ENCODE data around the gene TM4SF1.

The TM4SF1 gene

GRCh38 chr3:149319750-149320149 is 57.7 kb downstream of the TM4SF1 start:
- H3K9ac ChIP-seq (ENCODE audit: low read length) = no peak overlapping the region
- TF ChIP-seq EZH2phosphoT487 (IDR thresholded peaks at IDR 0.05; ENCODE audit: low read length) (no peak), EZH2 (optimal IDR thresholded peaks at IDR 0.05; ENCODE audit: low read depth, low read length) (no peak)
- TF ChIP-seq, protein P1, sequence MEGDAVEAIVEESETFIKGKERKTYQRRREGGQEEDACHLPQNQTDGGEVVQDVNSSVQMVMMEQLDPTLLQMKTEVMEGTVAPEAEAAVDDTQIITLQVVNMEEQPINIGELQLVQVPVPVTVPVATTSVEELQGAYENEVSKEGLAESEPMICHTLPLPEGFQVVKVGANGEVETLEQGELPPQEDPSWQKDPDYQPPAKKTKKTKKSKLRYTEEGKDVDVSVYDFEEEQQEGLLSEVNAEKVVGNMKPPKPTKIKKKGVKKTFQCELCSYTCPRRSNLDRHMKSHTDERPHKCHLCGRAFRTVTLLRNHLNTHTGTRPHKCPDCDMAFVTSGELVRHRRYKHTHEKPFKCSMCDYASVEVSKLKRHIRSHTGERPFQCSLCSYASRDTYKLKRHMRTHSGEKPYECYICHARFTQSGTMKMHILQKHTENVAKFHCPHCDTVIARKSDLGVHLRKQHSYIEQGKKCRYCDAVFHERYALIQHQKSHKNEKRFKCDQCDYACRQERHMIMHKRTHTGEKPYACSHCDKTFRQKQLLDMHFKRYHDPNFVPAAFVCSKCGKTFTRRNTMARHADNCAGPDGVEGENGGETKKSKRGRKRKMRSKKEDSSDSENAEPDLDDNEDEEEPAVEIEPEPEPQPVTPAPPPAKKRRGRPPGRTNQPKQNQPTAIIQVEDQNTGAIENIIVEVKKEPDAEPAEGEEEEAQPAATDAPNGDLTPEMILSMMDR (IDR thresholded peaks at IDR 0.05; ENCODE audit: low read length) = no peak
- no peaks in the 10 kb centered on the region for H3F3A ChIP-seq (ENCODE audit: insufficient read depth, low read length)
- H3K27ac ChIP-seq (ENCODE audit: low read length) = no peak overlapping the region
- no peak for DNase-seq
- no peak overlapping the region for H3K4me2 ChIP-seq (ENCODE audit: low read depth, low read length)
- no peaks in the 10 kb centered on the region for H3K4me1 ChIP-seq (ENCODE audit: low read length)
- H3K27me3 ChIP-seq (replicated peaks; ENCODE audit: insufficient read depth, low read length) = no peaks in the 10 kb centered on the region
- no peaks in the 10 kb centered on the region for H4K20me1 ChIP-seq (ENCODE audit: insufficient read depth, low read length)
- H3K9me2 ChIP-seq (replicated peaks; ENCODE audit: insufficient read depth, low read length) = no peaks in the 10 kb centered on the region
- no peaks in the 10 kb centered on the region for H3K36me3 ChIP-seq (replicated peaks; ENCODE audit: insufficient read depth, low read length)
- no peak overlapping the region for H3K4me3 ChIP-seq (ENCODE audit: low read length)
- no peaks in the 10 kb centered on the region for H3K79me2 ChIP-seq (ENCODE audit: low read length)
- no peaks in the 10 kb centered on the region for H3K9me3 ChIP-seq (replicated peaks; ENCODE audit: insufficient read depth, low read length)
- H2AFZ ChIP-seq (ENCODE audit: low read length) = no peak overlapping the region

Measured in MM.1S (cell line).